ENCODE measurements around the gene ADGRV1.

Gene ADGRV1

GRCh38 chr5:90558344-90559192 is at the start of gene ADGRV1:
TSS of gene ADGRV1 (plus strand) at chr5:90558797. CDS start at chr5:90558896, 99 bp downstream.
- DNase-seq = peak; percentile 8

- DNase-seq = no peak
These were observed 48.2 kb upstream of the ADGRV1 start for GRCh38 chr5:90510438-90510837.

- DNase-seq = no peak
These were observed 44.1 kb upstream of the ADGRV1 start for GRCh38 chr5:90514520-90514919.

- DNase-seq = no peak
These were observed 39.9 kb upstream of the ADGRV1 start for GRCh38 chr5:90518661-90519060.

- no peak for DNase-seq
These were observed 39.5 kb upstream of the ADGRV1 start for GRCh38 chr5:90519081-90519480.

GRCh38 chr5:90528601-90529193 is 29.9 kb upstream of the ADGRV1 start:
- DNase-seq = peak in 1 of 2 experiments; percentile 7

GRCh38 chr5:90529194-90529938 is 29.2 kb upstream of the ADGRV1 start, which contains the start of gene LYSMD3:
TSS of gene LYSMD3 (minus strand) at chr5:90529584. CDS start at chr5:90525289, 4,295 bp downstream.
- DNase-seq = peak; percentile 95 to 96

- DNase-seq = peak; percentile 60 to 68
These were observed 28.5 kb upstream of the ADGRV1 start for GRCh38 chr5:90529939-90530677.

- DNase-seq = no peak
These were observed 27.7 kb upstream of the ADGRV1 start for GRCh38 chr5:90530736-90531487.

- DNase-seq = no peak
These were observed 24.8 kb upstream of the ADGRV1 start for GRCh38 chr5:90533794-90534193.

GRCh38 chr5:90534922-90535321 is 23.7 kb upstream of the ADGRV1 start:
- no peak for DNase-seq

- no peak for DNase-seq
These were observed 15.6 kb upstream of the ADGRV1 start for GRCh38 chr5:90542827-90543519.

GRCh38 chr5:90545511-90545910 is 13.1 kb upstream of the ADGRV1 start:
- no peak for DNase-seq

- no peak for DNase-seq
These were observed 12.3 kb upstream of the ADGRV1 start for GRCh38 chr5:90546216-90546837.

- no peak for DNase-seq
These were observed 11.5 kb upstream of the ADGRV1 start for GRCh38 chr5:90547072-90547536.

GRCh38 chr5:90548069-90548593 is 10.5 kb upstream of the ADGRV1 start:
- DNase-seq = no peak

GRCh38 chr5:90549223-90549622 is 9.4 kb upstream of the ADGRV1 start:
- no peak for DNase-seq

- no peak for DNase-seq
These were observed 8.8 kb upstream of the ADGRV1 start for GRCh38 chr5:90549729-90550275.

- DNase-seq = no peak
These were observed 7.6 kb upstream of the ADGRV1 start for GRCh38 chr5:90550963-90551362.

GRCh38 chr5:90551376-90551775 is 7.2 kb upstream of the ADGRV1 start:
- no peak for DNase-seq
